Measurements from ENCODE around the gene RGSL1. TPM values are rescaled to one million over a fixed set of nuclear protein-coding genes. Genes with fewer than 3 reads are reported as not detected.

The RGSL1 gene
- total RNA-seq, 1 donor from 2014 or later: not detected

DNA sequence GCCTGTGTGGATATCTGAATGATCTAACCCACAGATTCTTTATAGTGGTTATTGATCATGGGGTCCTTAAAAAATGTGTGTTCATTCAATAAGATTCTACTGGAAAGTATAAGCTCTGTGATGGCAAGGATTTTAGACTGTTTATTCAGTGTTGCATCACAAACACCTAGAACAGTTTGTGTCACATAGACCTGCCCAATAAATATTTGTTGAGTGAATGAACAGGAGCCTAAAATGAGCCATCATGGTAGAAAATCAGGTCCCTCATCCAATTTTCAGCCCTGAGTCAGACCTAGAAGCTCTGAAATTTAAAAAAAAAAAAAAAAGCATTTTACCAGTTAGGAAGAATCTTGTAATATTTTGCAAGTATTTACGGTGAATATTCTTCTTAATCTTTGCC is 2.3 kb upstream of the RGSL1 start:
- DNase-seq (ENCODE audit: extremely low spot score, unreplicated experiment): no peak
- H3K36me3 Mint-ChIP-seq: no peaks in the 10 kb centered on the region
- peaks cover 5% of the 10 kb centered on the region for H3K9me3 Mint-ChIP-seq

GRCh38 chr1:182453631-182454030 is 3.7 kb downstream of the RGSL1 start:
- Mint-ChIP-seq H3K4me3 (no peak overlapping the region), H3K9me3 (peaks cover 5% of the 10 kb centered on the region), H3K27ac (no peak overlapping the region), H3K4me1 (ENCODE audit: unreplicated experiment) (peaks cover 15% of the 10 kb centered on the region), H3K27me3 (no peaks in the 10 kb centered on the region), H3K36me3 (no peaks in the 10 kb centered on the region)
- no peak for DNase-seq (ENCODE audit: extremely low spot score, unreplicated experiment)
- TF ChIP-seq, protein P1, sequence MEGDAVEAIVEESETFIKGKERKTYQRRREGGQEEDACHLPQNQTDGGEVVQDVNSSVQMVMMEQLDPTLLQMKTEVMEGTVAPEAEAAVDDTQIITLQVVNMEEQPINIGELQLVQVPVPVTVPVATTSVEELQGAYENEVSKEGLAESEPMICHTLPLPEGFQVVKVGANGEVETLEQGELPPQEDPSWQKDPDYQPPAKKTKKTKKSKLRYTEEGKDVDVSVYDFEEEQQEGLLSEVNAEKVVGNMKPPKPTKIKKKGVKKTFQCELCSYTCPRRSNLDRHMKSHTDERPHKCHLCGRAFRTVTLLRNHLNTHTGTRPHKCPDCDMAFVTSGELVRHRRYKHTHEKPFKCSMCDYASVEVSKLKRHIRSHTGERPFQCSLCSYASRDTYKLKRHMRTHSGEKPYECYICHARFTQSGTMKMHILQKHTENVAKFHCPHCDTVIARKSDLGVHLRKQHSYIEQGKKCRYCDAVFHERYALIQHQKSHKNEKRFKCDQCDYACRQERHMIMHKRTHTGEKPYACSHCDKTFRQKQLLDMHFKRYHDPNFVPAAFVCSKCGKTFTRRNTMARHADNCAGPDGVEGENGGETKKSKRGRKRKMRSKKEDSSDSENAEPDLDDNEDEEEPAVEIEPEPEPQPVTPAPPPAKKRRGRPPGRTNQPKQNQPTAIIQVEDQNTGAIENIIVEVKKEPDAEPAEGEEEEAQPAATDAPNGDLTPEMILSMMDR (conservative IDR thresholded peaks at IDR 0.05): no peak

More for the DNA sequence above, 2.3 kb upstream of the RGSL1 start:
- TF ChIP-seq, protein P1 (conservative IDR thresholded peaks at IDR 0.05): no peak
- Mint-ChIP-seq H3K27ac (no peak overlapping the region), H3K27me3 (peaks cover 3% of the 10 kb centered on the region), H3K4me1 (ENCODE audit: unreplicated experiment) (peaks cover 9% of the 10 kb centered on the region), H3K4me3 (no peak overlapping the region)

- Mint-ChIP-seq H3K4me3 (no peak overlapping the region), H3K27me3 (peaks cover 5% of the 10 kb centered on the region), H3K36me3 (no peaks in the 10 kb centered on the region), H3K4me1 (ENCODE audit: unreplicated experiment) (peaks cover 5% of the 10 kb centered on the region), H3K27ac (no peak overlapping the region), H3K9me3 (no peaks in the 10 kb centered on the region)
- TF ChIP-seq, protein P1 (conservative IDR thresholded peaks at IDR 0.05): no peak
- no peak for DNase-seq (ENCODE audit: extremely low spot score, unreplicated experiment)
Observed at GRCh38 chr1:182457844-182458243, 7.9 kb downstream of the RGSL1 start.

DNA sequence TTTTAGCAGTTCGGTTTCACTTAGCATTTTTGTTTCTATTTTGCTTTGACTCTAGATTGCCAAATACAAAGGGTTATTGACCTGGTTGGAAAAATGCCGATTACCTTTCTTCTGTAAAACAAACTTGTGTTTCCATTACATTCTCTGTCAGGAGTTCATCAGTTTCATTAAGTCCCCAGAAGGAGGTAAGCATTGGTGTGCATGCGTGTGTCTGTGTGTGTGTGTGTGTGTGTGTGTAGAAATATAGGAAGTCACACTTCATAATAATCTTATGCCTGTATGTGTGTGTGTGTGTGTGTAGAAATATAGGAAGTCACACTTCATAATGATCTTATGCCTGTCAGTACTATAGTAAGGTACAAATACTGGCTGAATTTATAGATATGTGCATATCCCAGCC is 10.0 kb downstream of the RGSL1 start:
- H3K4me1 Mint-ChIP-seq (ENCODE audit: unreplicated experiment): no peaks in the 10 kb centered on the region
- DNase-seq (ENCODE audit: extremely low spot score, unreplicated experiment): no peak
- H3K36me3 Mint-ChIP-seq: no peaks in the 10 kb centered on the region
- TF ChIP-seq, protein P1 (conservative IDR thresholded peaks at IDR 0.05): no peak
- no peaks in the 10 kb centered on the region for H3K9me3 Mint-ChIP-seq
- no peak overlapping the region for H3K4me3 Mint-ChIP-seq
- no peak overlapping the region for H3K27ac Mint-ChIP-seq
- peaks cover 5% of the 10 kb centered on the region for H3K27me3 Mint-ChIP-seq

DNA sequence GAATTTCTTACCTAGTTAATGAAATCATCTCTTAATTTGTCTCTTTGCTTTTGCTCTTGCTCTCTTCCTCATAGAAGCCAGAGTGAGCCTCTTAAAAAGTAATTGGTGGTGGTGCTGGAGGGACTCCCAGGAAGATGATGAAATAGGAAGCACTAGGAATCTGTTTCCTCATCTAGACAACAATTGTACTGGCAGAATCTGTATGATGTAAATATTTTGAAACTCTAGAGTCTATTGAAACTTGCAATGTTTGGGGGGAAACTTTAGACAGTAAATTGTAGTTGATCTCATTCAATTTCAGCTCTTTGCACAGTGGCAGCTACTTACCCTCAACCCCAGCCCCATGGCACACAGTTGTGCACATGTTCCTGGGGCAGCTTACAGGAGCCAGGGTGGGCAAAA is 10.6 kb downstream of the RGSL1 start:
- peaks cover 5% of the 10 kb centered on the region for H3K27me3 Mint-ChIP-seq
- TF ChIP-seq, protein P1 (conservative IDR thresholded peaks at IDR 0.05): no peak
- no peak for DNase-seq (ENCODE audit: extremely low spot score, unreplicated experiment)
- no peaks in the 10 kb centered on the region for H3K4me1 Mint-ChIP-seq (ENCODE audit: unreplicated experiment)
- H3K27ac Mint-ChIP-seq: no peak overlapping the region
- H3K4me3 Mint-ChIP-seq: no peak overlapping the region
- H3K36me3 Mint-ChIP-seq: no peaks in the 10 kb centered on the region
- no peaks in the 10 kb centered on the region for H3K9me3 Mint-ChIP-seq

- Mint-ChIP-seq H3K36me3 (no peaks in the 10 kb centered on the region), H3K27me3 (peaks cover 16% of the 10 kb centered on the region), H3K9me3 (no peaks in the 10 kb centered on the region), H3K4me3 (no peak overlapping the region), H3K4me1 (ENCODE audit: unreplicated experiment) (no peaks in the 10 kb centered on the region), H3K27ac (no peak overlapping the region)
- TF ChIP-seq, protein P1 (conservative IDR thresholded peaks at IDR 0.05): no peak
- DNase-seq (ENCODE audit: extremely low spot score, unreplicated experiment): no peak
Observed at GRCh38 chr1:182473556-182473955, 23.6 kb downstream of the RGSL1 start.

All from type B pancreatic cell (in vitro differentiated cells).